Endodermal cell (in vitro differentiated cells): ENCODE results near the gene RNU7-1. TPM values are rescaled to one million over a fixed set of nuclear protein-coding genes. Genes with fewer than 3 reads are reported as not detected.

Source experiments
- DNase-seq: peaks from one replicate; pipeline ENCODE4 v3.0.0-alpha.2; 2017
- H3K27ac ChIP-seq: 2 replicates; pipeline ENCODE4 v1.5.1; 2013; ENCODE audit warnings: mild to moderate bottlenecking, low read depth, low read length, moderate library complexity
- H3K27me3 ChIP-seq: 2 replicates; pipeline ENCODE4 v1.6.1; 2013; ENCODE audit warnings: mild to moderate bottlenecking, low read length, moderate library complexity; ENCODE audit not compliant: insufficient read depth, control insufficient read depth, poor library complexity, severe bottlenecking
- H3K36me3 ChIP-seq: 2 replicates; pipeline ENCODE4 v1.7.0; 2013; ENCODE audit warnings: mild to moderate bottlenecking, low read length, moderate library complexity; ENCODE audit not compliant: control insufficient read depth, insufficient read depth
- H3K4me1 ChIP-seq: one replicate; pipeline ENCODE4 v1.7.0; 2013; ENCODE audit warnings: low read length; ENCODE audit not compliant: control insufficient read depth, insufficient read depth
- H3K4me3 ChIP-seq: 2 replicates; pipeline ENCODE4 v1.5.1; 2013; ENCODE audit warnings: mild to moderate bottlenecking, low read length, moderate library complexity
- H3K9ac ChIP-seq: 2 replicates; pipeline ENCODE4 v1.6.1; 2013; ENCODE audit warnings: mild to moderate bottlenecking, low read length, moderate library complexity; ENCODE audit not compliant: poor library complexity, severe bottlenecking; ENCODE audit errors: extremely low read depth
- H3K9me3 ChIP-seq: 2 replicates; pipeline ENCODE4 v1.6.1; 2013; ENCODE audit warnings: mild to moderate bottlenecking, low read length, moderate library complexity; ENCODE audit not compliant: control insufficient read depth
- H3K27ac Mint-ChIP-seq: 2 replicates; pipeline ENCODE4 v1.8.0; 2020; ENCODE audit warnings: mixed read lengths
- H3K27me3 Mint-ChIP-seq: 2 replicates; pipeline ENCODE4 v1.8.0; 2021; ENCODE audit warnings: mild to moderate bottlenecking, mixed read lengths; ENCODE audit not compliant: insufficient read depth
- H3K36me3 Mint-ChIP-seq: 2 replicates; pipeline ENCODE4 v1.8.0; 2020; ENCODE audit warnings: low read depth, mixed read lengths
- H3K4me1 Mint-ChIP-seq: 2 replicates; pipeline ENCODE4 v1.8.0; 2020; ENCODE audit warnings: mixed read lengths
- H3K4me3 Mint-ChIP-seq: 2 replicates; pipeline ENCODE4 v1.8.0; 2020; ENCODE audit warnings: mild to moderate bottlenecking, moderate library complexity, mixed read lengths
- H3K9me3 Mint-ChIP-seq: 2 replicates; pipeline ENCODE4 v1.8.0; 2020; ENCODE audit warnings: mild to moderate bottlenecking, mixed read lengths
- CTCF ChIP-seq: fragments of 200-600 bp; sonication (generic); conservative IDR thresholded peaks from 2 replicates; pipeline ENCODE4 v1.5.0; 2021; ENCODE audit warnings: antibody characterized with exemption, mild to moderate bottlenecking
- WGBS, 2 experiments: methylation state at CpG; one replicate each; pipeline versions ENCODE4 v1.1.5 to v1.1.7; 2013; ENCODE audit warnings: missing lambda C conversion rate in 2 of 2, mixed read lengths in 1 of 2; ENCODE audit not compliant: insufficient coverage in 1 of 2, insufficient read length in 1 of 2; 5-methylcytosine and 5-hydroxymethylcytosine counted together
- total RNA-seq, 2 donors: library from RNA; stranded (reverse); fragmentation: NEBNext Ultra II Directional in 1 of 2; extraction: Animal tissue kit (Norgen Biotek cat#: 25700) in 1 of 2; gene quantifications; 2 replicates in 1 of 2; 3 replicates in 1 of 2; pipeline ENCODE4 v1.2.1, GENCODE V29; 2021

Gene RNU7-1
- total RNA-seq, 2 donors from 2014 or later = not detected

- H3K4me1 Mint-ChIP-seq = no peaks in the 10 kb centered on the region
- Histone ChIP-seq H3K9me3 (no peaks in the 10 kb centered on the region), H3K4me1 (no peaks in the 10 kb centered on the region), H3K4me3 (no peak overlapping the region), H3K27ac (no peak overlapping the region), H3K36me3 (peaks cover 68% of the 10 kb centered on the region), H3K9ac (no peak overlapping the region), H3K27me3 (no peaks in the 10 kb centered on the region)
- H3K4me3 Mint-ChIP-seq = no peak overlapping the region
- H3K27ac Mint-ChIP-seq = no peak overlapping the region
- peaks cover 67% of the 10 kb centered on the region for H3K36me3 Mint-ChIP-seq
- no peaks in the 10 kb centered on the region for H3K9me3 Mint-ChIP-seq
- DNase-seq = no peak
- no peaks in the 10 kb centered on the region for H3K27me3 Mint-ChIP-seq
- no peak for TF ChIP-seq CTCF
Observed at GRCh38 chr12:6980740-6981139, 37.1 kb downstream of the RNU7-1 start.

- H3K27ac Mint-ChIP-seq = peak overlapping the region; percentile 50
- Histone ChIP-seq H3K4me1 (no peaks in the 10 kb centered on the region), H3K36me3 (peaks cover 67% of the 10 kb centered on the region)
Observed at GRCh38 chr12:6981152-6982052, 37.8 kb downstream of the RNU7-1 start.

GRCh38 chr12:6982532-6982931 is 38.9 kb downstream of the RNU7-1 start:
- Mint-ChIP-seq H3K36me3 (peaks cover 57% of the 10 kb centered on the region), H3K9me3 (no peaks in the 10 kb centered on the region), H3K27ac (no peak overlapping the region), H3K4me3 (no peak overlapping the region), H3K4me1 (no peaks in the 10 kb centered on the region), H3K27me3 (no peaks in the 10 kb centered on the region)
- DNase-seq = no peak
- Histone ChIP-seq H3K27ac (no peak overlapping the region), H3K36me3 (peaks cover 56% of the 10 kb centered on the region), H3K27me3 (no peaks in the 10 kb centered on the region), H3K4me1 (no peaks in the 10 kb centered on the region), H3K9me3 (no peaks in the 10 kb centered on the region), H3K9ac (no peak overlapping the region), H3K4me3 (no peak overlapping the region)
- 93 to 94% methylated on average over 3 to 7 of the region's 7 CpGs for WGBS, 2 experiments
- TF ChIP-seq CTCF = no peak

More at GRCh38 chr12:6981152-6982052, 37.8 kb downstream of the RNU7-1 start:
- Mint-ChIP-seq H3K9me3 (no peaks in the 10 kb centered on the region), H3K27me3 (no peaks in the 10 kb centered on the region), H3K36me3 (peaks cover 66% of the 10 kb centered on the region), H3K4me1 (no peaks in the 10 kb centered on the region), H3K4me3 (no peak overlapping the region)
- 93 to 97% methylated on average over 4 to 8 of the region's 10 CpGs for WGBS, 2 experiments
- Histone ChIP-seq H3K27ac (no peak overlapping the region), H3K9ac (no peak overlapping the region), H3K4me3 (no peak overlapping the region), H3K9me3 (no peaks in the 10 kb centered on the region), H3K27me3 (no peaks in the 10 kb centered on the region)
- no peak for DNase-seq
- no peak for TF ChIP-seq CTCF
